ENCODE measurements around the gene FRMD7.
"Not testable (repeated sequence)": the region's sequence is repeated elsewhere in the genome, so short reads cannot be mapped to it uniquely, and the experiment has no call there.

The FRMD7 gene, protein sequence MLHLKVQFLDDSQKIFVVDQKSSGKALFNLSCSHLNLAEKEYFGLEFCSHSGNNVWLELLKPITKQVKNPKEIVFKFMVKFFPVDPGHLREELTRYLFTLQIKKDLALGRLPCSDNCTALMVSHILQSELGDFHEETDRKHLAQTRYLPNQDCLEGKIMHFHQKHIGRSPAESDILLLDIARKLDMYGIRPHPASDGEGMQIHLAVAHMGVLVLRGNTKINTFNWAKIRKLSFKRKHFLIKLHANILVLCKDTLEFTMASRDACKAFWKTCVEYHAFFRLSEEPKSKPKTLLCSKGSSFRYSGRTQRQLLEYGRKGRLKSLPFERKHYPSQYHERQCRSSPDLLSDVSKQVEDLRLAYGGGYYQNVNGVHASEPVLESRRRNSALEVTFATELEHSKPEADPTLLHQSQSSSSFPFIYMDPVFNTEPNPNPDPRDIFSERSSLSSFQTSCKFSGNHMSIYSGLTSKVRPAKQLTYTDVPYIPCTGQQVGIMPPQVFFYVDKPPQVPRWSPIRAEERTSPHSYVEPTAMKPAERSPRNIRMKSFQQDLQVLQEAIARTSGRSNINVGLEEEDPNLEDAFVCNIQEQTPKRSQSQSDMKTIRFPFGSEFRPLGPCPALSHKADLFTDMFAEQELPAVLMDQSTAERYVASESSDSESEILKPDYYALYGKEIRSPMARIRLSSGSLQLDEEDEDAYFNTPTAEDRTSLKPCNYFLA

DNA sequence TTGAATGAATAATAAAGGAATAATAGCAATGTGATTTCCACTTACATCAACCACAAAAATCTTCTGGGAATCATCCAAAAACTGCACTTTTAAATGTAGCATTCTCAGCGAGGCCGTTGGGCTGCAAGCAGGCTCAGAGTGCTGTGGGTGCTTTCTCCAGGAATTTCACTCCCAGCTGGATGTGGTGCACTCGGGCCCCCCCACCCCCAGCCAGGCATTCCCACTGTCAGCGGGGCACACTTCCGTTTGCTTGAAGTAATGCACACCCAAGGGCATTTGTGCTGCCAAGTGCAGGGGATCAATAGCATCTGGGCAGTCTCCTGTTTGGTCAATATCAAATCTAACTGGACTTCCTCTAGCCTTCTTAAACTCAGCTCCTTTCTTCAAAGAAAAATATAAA is at the start of gene FRMD7:
FRMD7 (minus strand) TSS at position 278 of the 400 bp plus-strand sequence; CDS start at position 102, 176 bp downstream.
- no peak for DNase-seq (ENCODE audit: low spot score)

DNA sequence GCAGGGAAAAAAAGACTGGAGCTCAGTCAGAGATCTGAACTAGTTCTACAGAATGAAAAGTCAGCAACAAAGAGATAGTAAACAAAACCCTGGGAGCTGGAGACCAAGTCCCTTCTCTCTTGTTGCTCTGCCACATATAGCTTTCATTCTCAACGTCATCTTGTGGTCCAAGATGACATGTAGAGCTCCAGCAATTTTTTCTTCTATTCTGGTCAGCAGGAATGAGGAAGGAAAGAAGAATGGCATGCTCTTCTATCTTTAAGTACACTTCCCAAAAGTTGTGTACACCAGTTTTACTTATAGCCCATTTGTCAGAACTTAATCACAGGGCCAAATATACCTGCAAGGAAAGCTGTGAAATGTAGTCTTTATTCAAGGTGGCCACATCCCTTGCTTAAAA is 45.8 kb upstream of the FRMD7 start:
- DNase-seq (ENCODE audit: low spot score) = no peak

DNA sequence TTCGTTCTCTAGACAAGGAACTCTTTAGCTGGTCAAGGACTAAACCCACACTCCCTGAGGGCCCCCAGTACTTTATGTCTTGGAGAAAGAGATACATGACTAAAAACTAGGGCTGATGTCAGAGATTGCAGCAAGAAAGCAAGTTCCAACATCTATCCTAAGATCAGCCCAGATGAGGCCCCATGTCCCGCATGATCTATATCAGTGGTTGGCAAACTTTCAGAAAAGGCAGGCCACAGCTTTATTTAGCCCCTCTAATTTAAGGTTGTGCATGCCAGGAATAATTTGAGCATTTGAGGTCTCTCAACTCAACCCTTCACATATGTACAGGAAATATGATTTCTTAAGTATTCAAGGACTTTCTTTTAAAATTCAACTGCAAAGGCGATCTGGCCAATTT is 44.1 kb upstream of the FRMD7 start:
- no peak for DNase-seq (ENCODE audit: low spot score)

DNA sequence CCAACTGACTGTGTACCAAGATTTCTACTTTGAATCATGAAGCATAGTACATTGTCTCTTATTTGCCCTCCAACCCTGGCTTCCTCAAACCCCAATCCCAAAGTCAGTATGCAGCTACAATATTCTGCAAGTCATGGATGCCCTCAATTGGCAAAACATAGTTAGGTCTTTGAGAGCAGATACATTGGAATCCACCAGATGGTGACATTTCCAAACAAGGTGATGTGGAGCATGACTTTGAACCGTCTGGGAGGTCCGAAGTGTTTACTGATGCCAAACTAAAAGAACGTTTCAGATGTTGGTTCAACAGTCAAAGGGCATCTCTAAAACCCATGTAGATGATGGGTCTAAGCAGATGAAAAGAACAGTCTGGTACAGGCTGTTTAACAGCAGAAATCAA is 43.7 kb upstream of the FRMD7 start:
- no peak for DNase-seq (ENCODE audit: low spot score)

DNA sequence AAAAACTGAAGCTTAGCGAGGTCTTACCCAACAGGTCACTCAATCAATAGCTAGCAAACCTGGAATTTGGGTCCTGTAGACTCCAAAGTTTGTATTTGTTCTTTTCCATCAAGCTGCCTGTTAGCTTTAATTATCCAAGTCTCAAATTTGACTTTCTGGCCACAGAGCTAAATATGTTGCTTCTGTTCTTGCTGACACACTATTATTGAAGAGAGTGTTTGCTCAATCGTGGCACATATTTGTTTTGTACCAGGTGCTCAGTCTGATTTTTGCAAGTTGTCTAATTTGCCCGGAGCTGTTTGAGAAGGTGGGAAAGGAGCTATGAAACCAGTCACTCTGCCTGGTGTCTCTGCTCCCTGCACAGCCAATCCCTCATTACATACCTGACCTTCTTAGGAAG is 41.7 kb upstream of the FRMD7 start:
- DNase-seq (ENCODE audit: low spot score) = no peak

DNA sequence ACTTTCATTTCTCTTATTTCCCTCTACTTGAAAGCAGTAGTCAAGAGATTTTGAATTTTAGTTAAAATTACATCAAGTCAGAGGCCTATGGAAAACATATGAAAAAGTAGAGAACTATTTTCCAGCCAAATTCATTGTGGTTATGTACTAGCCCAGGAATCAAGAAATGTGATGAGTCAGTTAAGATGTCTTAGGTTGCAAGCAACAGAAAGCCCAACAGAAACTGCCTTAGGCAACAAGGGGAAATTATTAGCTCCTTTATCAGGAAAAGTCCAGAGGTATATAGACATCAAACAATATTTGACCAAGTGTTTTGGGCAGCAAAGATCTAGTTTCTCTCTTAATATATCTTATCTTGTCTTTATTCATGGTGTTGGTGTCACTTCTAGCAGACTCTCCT is 37.8 kb upstream of the FRMD7 start:
- DNase-seq (ENCODE audit: low spot score) = no peak

DNA sequence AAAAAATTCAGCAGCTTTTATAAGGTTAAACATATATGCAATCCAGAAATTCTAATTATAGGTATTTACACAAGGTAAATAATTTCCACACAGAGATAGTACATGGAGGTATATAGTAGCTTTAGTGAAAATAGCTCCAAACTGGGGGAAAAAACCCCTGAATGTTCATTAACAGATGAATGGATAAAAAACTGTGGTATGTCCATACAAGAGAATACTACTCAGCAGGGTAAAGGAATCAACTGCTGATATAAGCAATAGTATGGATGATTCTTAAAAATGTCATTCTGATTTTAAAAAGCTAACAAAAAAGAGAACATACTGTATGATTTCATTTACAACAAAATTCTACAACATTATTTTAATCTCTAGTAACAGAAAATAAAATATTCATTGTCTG is 37.2 kb upstream of the FRMD7 start:
- DNase-seq (ENCODE audit: low spot score) = no peak

DNA sequence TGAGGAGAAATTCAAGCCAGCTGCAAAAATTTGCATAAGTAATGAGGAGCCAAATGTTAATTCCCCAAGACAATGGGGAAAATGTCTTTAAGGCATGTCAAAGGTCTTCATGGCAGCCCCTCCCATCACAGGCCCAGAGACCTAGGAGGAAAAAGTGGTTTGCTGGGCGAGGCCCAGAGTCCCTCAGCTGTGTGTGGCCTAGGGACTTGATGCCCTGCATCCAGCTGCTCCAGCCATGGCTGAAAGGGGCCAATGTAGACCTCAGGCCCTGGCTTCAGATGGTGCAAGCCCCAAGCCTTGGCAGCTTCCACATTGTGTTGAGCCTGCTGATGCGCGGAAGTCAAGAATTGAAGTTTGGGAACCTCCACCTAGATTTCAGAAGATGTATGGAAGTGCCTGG is 35.3 kb upstream of the FRMD7 start:
- not testable (repeated sequence) for DNase-seq (ENCODE audit: low spot score)

DNA sequence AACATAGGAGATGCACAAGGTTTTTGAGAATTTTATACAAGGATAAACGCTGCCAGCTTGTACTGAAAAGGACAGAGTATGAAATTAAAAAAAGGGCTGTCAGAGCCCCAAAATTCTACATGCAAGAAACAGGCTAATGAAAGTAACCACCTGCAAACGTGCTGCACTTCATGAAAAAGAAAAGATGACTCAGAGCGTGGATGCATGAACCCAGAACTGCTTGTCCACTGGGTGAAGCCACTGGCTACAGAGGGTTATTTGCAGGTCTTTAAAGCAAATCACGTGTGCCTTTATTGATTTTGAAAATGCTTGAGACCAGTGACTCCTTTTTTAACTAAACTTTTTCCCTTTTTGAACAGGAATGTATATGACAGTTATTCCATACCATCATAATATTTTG is 25.3 kb upstream of the FRMD7 start:
- DNase-seq (ENCODE audit: low spot score) = no peak

DNA sequence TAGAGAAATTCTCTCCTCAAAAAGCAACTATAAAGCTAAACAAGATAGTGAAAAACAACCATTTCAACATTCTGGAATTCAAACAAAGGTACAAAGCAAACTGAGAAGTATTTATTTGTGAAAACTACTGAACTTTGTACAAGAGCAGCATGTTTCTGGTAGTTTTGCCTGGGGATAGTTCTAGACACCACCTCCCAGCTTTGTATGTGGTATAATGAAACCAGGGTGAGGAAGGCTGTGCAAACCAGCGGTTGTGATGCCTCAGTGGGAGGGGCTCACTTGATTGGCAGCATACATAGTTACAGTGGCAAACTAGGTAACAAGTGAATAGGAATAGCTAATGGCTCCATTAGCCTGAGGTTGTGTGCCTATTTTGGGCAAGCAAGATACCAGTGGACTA is 18.6 kb upstream of the FRMD7 start:
- no peak for DNase-seq (ENCODE audit: low spot score)

DNA sequence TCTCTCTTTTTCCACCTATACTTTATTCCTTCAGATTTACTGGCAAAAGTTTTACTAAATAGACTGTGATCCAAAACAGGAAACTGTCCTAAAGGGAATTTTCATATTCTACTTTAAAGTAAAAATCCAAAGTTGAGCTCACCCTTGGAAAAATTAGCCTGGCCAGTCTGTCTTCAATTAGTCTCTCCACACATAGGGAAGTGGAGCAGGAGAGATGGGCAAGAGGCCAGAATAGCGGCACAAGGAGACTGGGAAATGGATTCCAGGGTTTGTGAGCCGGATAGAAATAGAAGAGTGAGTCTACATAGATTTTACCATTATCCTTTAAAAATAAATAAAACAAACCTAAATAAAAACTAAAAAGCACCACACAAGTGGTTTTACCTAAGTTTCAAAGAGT is 16.2 kb upstream of the FRMD7 start:
- DNase-seq (ENCODE audit: low spot score) = no peak

DNA sequence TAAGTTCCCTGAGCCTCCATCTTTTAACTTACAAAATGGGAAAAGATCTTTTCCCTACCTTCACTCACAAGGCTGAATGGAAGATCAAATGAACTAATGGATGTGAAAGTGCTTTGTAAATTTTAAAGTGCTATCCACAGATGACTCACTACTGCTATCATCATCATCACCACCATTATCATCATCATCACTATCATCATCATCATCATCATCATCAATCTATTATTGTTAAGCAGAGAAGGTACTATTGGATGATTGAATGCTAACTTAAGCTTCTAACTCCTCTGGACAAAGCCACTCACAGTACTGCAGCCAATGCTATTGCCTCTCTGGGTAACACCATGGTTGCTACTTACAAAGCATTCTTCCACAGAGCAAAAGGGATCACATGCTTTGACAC is 1.9 kb downstream of the FRMD7 start:
- no peak for DNase-seq (ENCODE audit: low spot score)

DNA sequence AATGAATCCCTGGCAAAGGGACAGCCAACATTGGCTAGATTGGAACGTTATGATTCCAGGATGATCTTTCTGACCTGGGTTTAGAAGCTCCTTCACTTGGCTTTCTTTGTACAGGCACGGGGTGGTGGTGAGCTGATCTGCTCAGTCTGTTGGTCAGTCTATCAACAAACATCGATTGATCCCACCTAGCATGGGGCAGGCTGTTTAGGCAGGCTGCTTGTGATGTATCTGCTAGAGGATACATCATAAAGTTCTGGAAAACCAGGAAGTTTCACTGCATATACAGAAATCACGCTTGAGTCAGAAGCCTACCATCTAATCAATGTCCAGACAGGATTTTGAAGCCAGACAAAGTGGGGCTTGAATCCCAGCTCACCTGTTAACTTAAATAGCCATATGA is 6.9 kb downstream of the FRMD7 start:
- DNase-seq (ENCODE audit: low spot score) = no peak

DNA sequence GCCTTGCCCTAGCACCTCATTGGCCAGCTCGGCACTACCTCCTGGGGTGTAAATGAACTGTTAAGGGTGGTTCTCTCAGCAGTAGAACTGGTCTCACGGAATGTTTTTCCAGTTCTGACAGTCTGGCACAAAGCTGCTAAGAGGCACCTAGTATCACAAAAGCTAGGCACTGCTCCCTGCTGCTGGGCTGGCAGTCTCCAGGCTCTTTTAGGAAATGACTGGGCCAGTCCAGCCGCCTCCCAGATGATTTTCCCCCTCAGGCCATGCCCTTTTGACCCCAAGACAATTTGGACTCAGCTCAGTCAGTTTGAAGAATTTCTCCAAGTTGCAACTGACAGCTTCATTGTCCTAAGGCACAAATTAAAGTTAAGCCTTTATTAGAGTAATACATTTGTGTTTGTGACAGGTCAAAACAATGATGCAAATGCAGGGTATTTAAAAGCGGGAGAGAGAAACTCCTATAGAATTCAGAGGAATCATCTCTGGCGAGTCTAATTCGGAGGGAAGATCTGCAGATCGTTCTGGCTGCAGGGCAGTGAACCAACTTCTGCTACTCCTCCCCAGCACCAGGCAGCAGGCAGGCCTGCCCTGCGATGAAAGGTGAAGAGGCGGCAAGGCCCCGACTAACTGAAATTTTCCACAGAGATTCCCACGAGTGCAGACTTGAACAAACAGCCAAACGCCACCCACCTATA is 7.9 kb downstream of the FRMD7 start:
- no peak for DNase-seq (ENCODE audit: low spot score)

DNA sequence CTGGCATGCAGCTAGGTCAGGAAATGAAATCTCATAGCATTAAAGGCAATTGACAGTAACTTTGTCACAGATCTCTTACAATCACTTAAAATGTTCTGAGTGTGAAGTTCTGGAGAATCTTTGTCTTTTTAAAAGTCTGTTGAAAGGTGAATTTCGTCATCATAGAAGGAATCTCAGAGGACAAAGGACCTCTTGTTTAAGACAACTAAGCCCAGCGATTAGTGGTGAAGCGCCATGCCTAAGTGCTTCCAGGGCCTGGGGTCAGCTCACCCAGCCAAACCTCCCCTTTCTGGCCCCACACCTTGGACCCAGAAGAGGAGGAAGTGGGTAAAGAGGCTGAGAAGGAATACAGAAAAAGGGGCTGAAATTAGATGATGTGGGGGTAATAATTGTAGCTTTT is 8.5 kb downstream of the FRMD7 start:
- no peak for DNase-seq (ENCODE audit: low spot score)

DNA sequence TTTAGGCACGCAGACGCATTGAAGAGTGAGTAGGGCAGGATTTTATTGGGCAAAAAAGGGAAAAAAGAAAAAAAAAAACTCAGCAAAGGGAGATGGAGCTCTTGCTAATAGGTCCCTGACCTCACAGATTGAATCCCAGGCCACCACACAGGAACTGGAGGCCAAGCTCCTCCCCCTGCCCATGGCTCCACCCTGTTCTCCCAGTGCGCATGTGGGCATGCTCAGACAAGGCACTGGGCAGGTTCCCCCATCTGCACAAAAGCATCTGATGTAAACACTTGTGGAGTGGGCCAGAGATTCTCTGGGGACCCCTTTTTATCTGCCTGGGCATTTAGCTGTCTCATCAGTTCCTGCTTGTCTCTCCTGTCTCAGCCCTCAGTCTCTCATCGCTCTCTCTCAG is 9.5 kb downstream of the FRMD7 start:
- DNase-seq (ENCODE audit: low spot score) = no peak

DNA sequence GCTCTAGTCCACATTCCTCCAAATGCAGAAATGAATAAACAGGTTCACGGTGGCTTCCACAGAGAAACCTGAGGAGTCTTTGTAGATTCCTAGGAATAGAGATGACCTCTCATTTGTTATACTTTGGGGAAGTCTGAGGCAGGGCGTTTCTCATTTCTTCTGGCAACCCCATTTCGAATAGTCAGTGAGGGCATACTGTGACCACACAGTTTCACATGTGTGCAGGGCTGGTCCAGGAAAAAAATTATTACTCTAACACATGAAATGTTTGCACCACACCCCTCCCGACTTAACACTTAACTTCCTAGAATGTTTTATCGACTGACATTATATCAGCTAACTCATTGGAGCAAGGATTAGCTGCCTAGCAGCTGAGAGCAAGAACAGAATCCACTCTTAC is 12.0 kb downstream of the FRMD7 start:
- no peak for DNase-seq (ENCODE audit: low spot score)

DNA sequence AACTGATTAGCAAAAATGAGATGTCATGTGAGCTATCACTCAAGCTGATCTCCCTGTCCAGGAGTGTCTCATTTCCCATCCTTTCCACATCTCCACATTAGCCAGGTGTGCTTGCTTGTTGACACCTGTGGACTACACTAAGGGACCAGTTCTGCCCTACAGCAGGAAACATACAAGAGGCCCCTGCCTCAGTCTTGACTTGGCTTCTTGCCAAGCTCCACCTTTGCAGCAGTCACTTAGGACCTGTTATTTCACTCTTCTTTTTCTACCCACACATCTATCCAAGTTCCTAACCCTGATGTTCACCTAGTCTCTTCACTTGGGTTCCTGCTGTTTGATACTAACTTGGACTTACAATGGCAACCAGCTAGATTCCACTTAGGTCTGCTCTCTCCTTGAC is 13.2 kb downstream of the FRMD7 start:
- DNase-seq (ENCODE audit: low spot score) = no peak

DNA sequence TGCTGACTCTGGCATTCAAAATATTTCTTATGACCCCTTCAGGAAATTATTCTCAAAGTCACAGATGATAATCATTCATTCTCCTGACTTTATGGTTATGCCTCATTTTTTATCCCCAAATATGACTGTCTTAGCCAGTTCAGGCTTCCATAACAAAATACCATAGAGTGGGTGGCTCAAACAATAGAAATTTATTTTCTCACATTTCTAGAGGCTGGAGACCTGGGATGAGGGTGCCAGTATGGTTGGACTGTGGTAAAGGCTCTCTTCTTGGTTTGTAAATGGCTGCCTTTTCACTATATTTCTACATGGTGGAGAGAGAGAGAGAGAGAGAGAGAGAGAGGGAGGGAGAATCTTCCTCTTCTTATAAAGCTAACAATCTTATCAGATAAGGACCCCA is 20.5 kb downstream of the FRMD7 start:
- no peak for DNase-seq (ENCODE audit: low spot score)

DNA sequence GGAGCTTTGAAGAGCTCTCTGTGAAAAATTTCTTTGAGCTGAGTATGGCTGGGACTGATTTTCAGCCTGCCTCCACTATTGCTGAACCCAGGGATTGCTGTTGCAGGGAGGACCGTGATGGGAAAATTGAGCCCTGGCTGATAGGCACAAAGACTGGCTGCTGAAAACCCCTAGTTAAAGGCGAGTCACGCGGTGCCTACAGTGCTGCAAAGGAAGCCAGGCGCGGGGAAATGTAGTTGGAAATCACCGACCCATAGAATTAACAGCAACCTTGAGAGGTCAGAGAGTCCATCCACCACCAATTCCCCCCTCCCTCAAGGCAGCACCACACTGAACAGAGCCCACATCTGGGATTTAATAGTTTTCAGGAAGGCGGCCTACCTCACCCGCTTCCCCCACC is 26.0 kb downstream of the FRMD7 start:
- no peak for DNase-seq (ENCODE audit: low spot score)

DNA sequence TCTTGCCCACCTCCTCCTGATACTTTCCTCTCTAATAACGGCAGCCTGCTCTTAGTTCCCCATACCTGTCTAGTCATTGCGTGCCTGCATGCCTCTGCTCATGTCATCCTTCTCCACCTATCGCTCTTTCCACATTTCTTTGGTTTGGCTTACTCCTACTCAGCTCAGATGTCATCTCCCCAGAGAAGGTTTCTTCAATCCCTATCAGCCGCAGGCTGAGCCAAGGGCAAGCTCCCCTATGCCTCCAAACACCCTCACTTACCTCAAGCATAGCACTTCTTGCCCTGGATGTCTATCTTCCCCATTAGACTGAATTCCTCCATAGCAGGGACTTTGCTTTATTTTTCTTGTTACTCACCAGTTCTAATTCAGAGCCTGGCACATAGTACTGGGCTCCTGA is 26.6 kb downstream of the FRMD7 start:
- DNase-seq (ENCODE audit: low spot score) = no peak

DNA sequence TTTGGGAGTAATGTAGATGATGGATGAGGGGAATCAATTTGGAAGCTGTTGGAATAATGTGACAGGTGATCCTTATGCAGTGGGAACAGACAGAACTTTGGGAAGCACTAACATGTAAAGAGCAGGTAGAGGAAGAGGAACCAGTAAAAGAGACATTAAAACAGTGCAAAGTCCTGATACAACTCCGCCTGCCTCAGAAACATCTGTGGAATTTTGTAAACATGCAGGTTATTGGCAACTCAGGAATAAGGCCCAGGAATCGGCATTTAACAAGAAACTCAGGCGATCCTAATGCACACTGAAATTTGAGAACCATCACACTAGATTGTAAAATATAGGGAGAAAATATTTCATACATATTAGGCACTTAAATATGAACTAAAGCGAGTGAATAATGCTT is 29.1 kb downstream of the FRMD7 start:
- DNase-seq (ENCODE audit: low spot score) = not testable (repeated sequence)

DNA sequence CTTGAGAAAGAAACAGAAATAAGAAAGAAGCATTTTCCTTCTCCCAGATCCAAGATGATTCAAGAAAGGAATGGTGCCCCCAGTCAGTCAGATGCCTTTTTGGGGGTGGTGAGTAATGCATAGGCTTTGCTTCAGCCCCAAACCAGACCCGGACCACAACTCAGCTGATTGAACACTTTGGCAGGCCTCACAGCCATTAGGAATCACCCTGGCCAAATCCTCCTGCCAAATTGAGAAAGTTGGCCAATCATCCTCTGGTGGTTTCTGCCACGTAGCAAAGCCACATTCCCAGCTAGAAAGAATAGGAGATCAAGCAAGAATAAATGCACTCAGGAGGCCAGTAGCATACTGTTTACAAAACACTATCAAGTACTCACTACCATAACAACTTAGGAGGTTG is 33.7 kb downstream of the FRMD7 start:
- no peak for DNase-seq (ENCODE audit: low spot score)
